Gastrocnemius medialis (tissue), 4 donors: ENCODE results near the gene C9orf40.

Experiments used
- CTCF ChIP-seq, 5 experiments: fragments of 450-650 bp in 3 of 5; fragments of 200-600 bp in 2 of 5; sonication (generic) in 2 of 5; IDR thresholded peaks in 4 of 5; conservative IDR thresholded peaks in 1 of 5; 1 replicate in 4 of 5; 2 replicates in 1 of 5; pipeline ENCODE4 v1.5.1; 2016 to 2019; ENCODE audit warnings: antibody characterized with exemption in 5 of 5, mild to moderate bottlenecking in 3 of 5, moderate library complexity in 3 of 5
- POLR2A ChIP-seq, 2 donors: fragments of 450-650 bp; IDR thresholded peaks; one replicate each; pipeline ENCODE4 v1.6.1; 2017; ENCODE audit warnings: antibody characterized with exemption in 2 of 2, mild to moderate bottlenecking in 2 of 2, moderate library complexity in 2 of 2

GRCh38 chr9:74977287-74977686, 24.6 kb upstream of the C9orf40 start:
- no peak for TF ChIP-seq CTCF (IDR thresholded peaks at IDR 0.05 in 4 of 5, conservative IDR thresholded peaks at IDR 0.05 in 1 of 5)
- TF ChIP-seq POLR2A (IDR thresholded peaks at IDR 0.05): no peak
